Lower leg skin (tissue), 3 donors: Measurements from ENCODE around the gene SNX33.

ENCODE experiments used
- CTCF ChIP-seq, 3 donors: fragments of 450-650 bp; IDR thresholded peaks; one replicate each; pipeline ENCODE4 v1.5.1; 2016; ENCODE audit warnings: antibody characterized with exemption in 3 of 3, mild to moderate bottlenecking in 3 of 3, moderate library complexity in 2 of 3
- POLR2A ChIP-seq, 2 donors: fragments of 450-650 bp; IDR thresholded peaks; one replicate each; pipeline ENCODE4 v1.6.1; 2016 to 2017; ENCODE audit warnings: antibody characterized with exemption in 2 of 2, mild to moderate bottlenecking in 1 of 2, moderate library complexity in 1 of 2

- TF ChIP-seq CTCF (IDR thresholded peaks at IDR 0.05), result no peak
- no peak for TF ChIP-seq POLR2A (IDR thresholded peaks at IDR 0.05)
These were observed 11.7 kb upstream of the SNX33 start for GRCh38 chr15:75636026-75636425.
